HG02798 (cell line): Measurements from ENCODE around the gene PHYHD1.
A peak's percentile ranks its signal among the peaks of the same experiment; 100 is the strongest.
"Not testable (repeated sequence)": the region's sequence is repeated elsewhere in the genome, so short reads cannot be mapped to it uniquely, and the experiment has no call there.

Experiments used
- ATAC-seq: cut with Tn5 transposase; IDR thresholded peaks from one replicate; pipeline ENCODE4 v1.9.1; 2021; ENCODE audit warnings: mild to moderate bottlenecking; ENCODE audit not compliant: unreplicated experiment, poor library complexity

The PHYHD1 gene

GRCh38 chr9:128947527-128948301 is 26.9 kb downstream of the PHYHD1 start, which contains the start of the genes DOLK and NUP188:
Gene DOLK (minus strand): TSS chr9:128947603. CDS start chr9:128947303, 300 bp downstream.
Gene NUP188 (plus strand): TSS chr9:128947699. CDS start chr9:128947720, 21 bp downstream.
- ATAC-seq = peak; percentile 85

GRCh38 chr9:128961403-128961802 is 40.6 kb downstream of the PHYHD1 start:
- not testable (repeated sequence) for ATAC-seq

- no peak for ATAC-seq
Observed at GRCh38 chr9:128969491-128969890, 48.7 kb downstream of the PHYHD1 start.

- ATAC-seq = no peak
Observed at GRCh38 chr9:128972956-128973355, 52.2 kb downstream of the PHYHD1 start.

GRCh38 chr9:128979111-128979510 is 58.3 kb downstream of the PHYHD1 start:
- ATAC-seq = no peak

GRCh38 chr9:128983536-128983935 is 62.8 kb downstream of the PHYHD1 start:
- ATAC-seq = no peak

GRCh38 chr9:128986671-128987070 is 65.9 kb downstream of the PHYHD1 start:
- no peak for ATAC-seq

GRCh38 chr9:128987805-128988204 is 67.0 kb downstream of the PHYHD1 start:
- no peak for ATAC-seq
